Upper lobe of left lung (tissue), 6 donors: ENCODE data around the gene STARD4. TPM values are rescaled to one million over a fixed set of nuclear protein-coding genes. Genes with fewer than 3 reads are reported as not detected.
A peak's percentile ranks its signal among the peaks of the same experiment; 100 is the strongest.

ENCODE experiments used
- ATAC-seq, 2 donors: fragments of 200-7000 bp; cut with Tn5 transposase; one replicate each; pipeline ENCODE4 v1.9.1; 2022; ENCODE audit warnings: mild to moderate bottlenecking in 2 of 2, moderate library complexity in 2 of 2; ENCODE audit not compliant: low FRiP score in 2 of 2
- DNase-seq, 2 donors: peaks; one replicate each; pipeline ENCODE4 v3.0.0-alpha.2; 2019 to 2020
- H3K27ac ChIP-seq, 4 donors: fragments of 200-600 bp; sonication (generic); one replicate each; pipeline ENCODE4 v1.5.1; 2016 to 2019
- H3K27me3 ChIP-seq, 4 donors: fragments of 200-600 bp; sonication (generic); one replicate each; pipeline ENCODE4 v1.5.1; 2017 to 2019
- H3K36me3 ChIP-seq, 4 donors: fragments of 200-600 bp; sonication (generic); one replicate each; pipeline ENCODE4 v1.5.1; 2016 to 2019
- H3K4me1 ChIP-seq, 4 donors: fragments of 200-600 bp; sonication (generic); one replicate each; pipeline ENCODE4 v1.5.1; 2018 to 2019
- H3K4me3 ChIP-seq, 4 donors: fragments of 200-600 bp; sonication (generic); one replicate each; pipeline ENCODE4 v1.5.1; 2017 to 2019; ENCODE audit warnings: mild to moderate bottlenecking in 2 of 4, moderate library complexity in 1 of 4
- H3K9me3 ChIP-seq, 4 donors: fragments of 200-600 bp; sonication (generic); one replicate each; pipeline ENCODE4 v1.5.1; 2018 to 2019
- EP300 ChIP-seq, 4 donors: sonication (generic); formaldehyde crosslinking; IDR thresholded peaks; one replicate each; pipeline ENCODE4 v1.5.1; 2017; ENCODE audit warnings: antibody characterized with exemption in 4 of 4, control low read depth in 2 of 4
- POLR2A ChIP-seq, 4 donors: fragments of 450-650 bp; IDR thresholded peaks; one replicate each; pipeline ENCODE4 v1.5.1; 2016 to 2017; ENCODE audit warnings: antibody characterized with exemption in 4 of 4, mild to moderate bottlenecking in 2 of 4
- POLR2AphosphoS5 ChIP-seq, 2 donors: sonication (generic); formaldehyde crosslinking; IDR thresholded peaks; one replicate each; pipeline ENCODE4 v1.5.1; 2017; ENCODE audit warnings: antibody characterized with exemption in 2 of 2
- WGBS, 2 donors: methylation state at CpG; one replicate each; pipeline ENCODE4 v1.1.5; 2017 to 2018; 5-methylcytosine and 5-hydroxymethylcytosine counted together
- total RNA-seq, 6 donors: library from RNA; depleted of rRNA in 4 of 6; stranded (reverse); fragments of >200 nt in 4 of 6; gene quantifications; one replicate each; pipeline versions ENCODE4 v1.1.0 to v1.2.1, GENCODE V29; 2016 to 2021
- TF ChIP-seq, protein P1 (sequence below), 6 experiments: fragments of 450-650 bp in 4 of 6; fragments of 200-600 bp in 2 of 6; sonication (generic) in 2 of 6; IDR thresholded peaks; one replicate each; pipeline ENCODE4 v1.5.1; 2016 to 2019; ENCODE audit warnings: antibody characterized with exemption in 6 of 6
- donor health status: DM: no; HTN: no; CAD: no; lungs with moderate emphysema.
- donor health status: DM: no; HTN: yes; CAD: no; lungs with severe emphysema.

STARD4 gene
- total RNA-seq, 6 donors from 2014 or later, result 23.0 to 71.5 (median 41.8) TPM

- Histone ChIP-seq H3K9me3 (no peaks in the 10 kb centered on the region), H3K36me3 (no peaks in the 10 kb centered on the region), H3K27me3 (no peaks in the 10 kb centered on the region), H3K27ac (no peak overlapping the region), H3K4me3 (no peak overlapping the region), H3K4me1 (peaks cover under 1 to 9% (median 4%) of the 10 kb centered on the region in 4 donors)
- WGBS, 2 donors, result 76 to 92% methylated on average over 1 of the region's 1 CpG
- no peak for DNase-seq
- no peak for TF ChIP-seq EP300 (IDR thresholded peaks at IDR 0.05)
- TF ChIP-seq POLR2A (IDR thresholded peaks at IDR 0.05), result no peak
- no peak for TF ChIP-seq POLR2AphosphoS5 (IDR thresholded peaks at IDR 0.05)
- TF ChIP-seq, protein P1, sequence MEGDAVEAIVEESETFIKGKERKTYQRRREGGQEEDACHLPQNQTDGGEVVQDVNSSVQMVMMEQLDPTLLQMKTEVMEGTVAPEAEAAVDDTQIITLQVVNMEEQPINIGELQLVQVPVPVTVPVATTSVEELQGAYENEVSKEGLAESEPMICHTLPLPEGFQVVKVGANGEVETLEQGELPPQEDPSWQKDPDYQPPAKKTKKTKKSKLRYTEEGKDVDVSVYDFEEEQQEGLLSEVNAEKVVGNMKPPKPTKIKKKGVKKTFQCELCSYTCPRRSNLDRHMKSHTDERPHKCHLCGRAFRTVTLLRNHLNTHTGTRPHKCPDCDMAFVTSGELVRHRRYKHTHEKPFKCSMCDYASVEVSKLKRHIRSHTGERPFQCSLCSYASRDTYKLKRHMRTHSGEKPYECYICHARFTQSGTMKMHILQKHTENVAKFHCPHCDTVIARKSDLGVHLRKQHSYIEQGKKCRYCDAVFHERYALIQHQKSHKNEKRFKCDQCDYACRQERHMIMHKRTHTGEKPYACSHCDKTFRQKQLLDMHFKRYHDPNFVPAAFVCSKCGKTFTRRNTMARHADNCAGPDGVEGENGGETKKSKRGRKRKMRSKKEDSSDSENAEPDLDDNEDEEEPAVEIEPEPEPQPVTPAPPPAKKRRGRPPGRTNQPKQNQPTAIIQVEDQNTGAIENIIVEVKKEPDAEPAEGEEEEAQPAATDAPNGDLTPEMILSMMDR (IDR thresholded peaks at IDR 0.05), result no peak
- no peak for ATAC-seq
These were observed 32.7 kb upstream of the STARD4 start for GRCh38 chr5:111545031-111545430.

DNA sequence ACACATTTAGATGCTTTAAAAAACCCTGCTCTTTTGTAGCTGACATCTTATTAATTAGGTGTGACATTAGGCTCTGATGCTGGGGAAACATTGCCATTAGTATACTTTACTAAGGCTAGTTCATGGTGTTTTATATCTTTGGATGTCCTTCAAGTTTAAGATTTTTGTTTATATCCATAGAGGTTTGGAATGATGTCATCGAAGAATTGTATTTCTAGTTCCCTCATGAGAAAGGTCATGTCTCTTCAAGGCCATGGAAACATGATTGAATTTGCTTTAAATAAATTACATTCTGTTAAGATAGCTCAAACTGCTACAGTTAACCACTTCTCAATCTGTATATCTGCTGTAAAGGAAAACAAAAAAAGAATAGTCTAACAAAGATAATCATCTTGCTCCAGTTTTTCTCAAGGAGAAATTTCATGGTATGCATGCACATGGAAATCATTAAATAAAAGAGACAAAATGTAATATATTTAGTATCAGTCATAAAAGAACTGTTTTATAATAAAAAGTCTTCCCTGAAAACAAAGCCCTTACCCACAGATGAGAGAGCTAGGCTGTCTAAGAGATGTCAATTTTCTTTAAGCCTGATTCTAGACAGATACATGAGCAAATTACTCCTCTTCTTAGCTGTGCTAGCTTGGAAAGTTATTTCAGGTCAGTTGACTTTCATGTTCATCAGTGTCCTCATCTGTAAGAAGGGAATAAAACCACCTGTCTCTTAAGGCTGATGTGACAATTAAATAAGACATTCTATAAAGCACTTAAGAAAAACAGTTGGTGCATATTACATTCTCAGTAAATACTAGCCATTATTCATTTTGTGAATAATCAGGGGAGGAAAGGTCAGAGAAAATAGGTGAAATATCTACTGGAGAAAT, 25.0 kb upstream of the STARD4 start:
- H3K36me3 ChIP-seq, result no peaks in the 10 kb centered on the region
- no peak overlapping the region for H3K4me3 ChIP-seq
- DNase-seq (no peak), ATAC-seq (no peak)
- peaks cover 0 to 11% (median 7%) of the 10 kb centered on the region in 4 donors for H3K4me1 ChIP-seq
- H3K9me3 ChIP-seq, result no peaks in the 10 kb centered on the region
- 67 to 70% methylated on average over 1 of the region's 1 CpG for WGBS, 2 donors
- TF ChIP-seq POLR2AphosphoS5 (IDR thresholded peaks at IDR 0.05) (no peak), EP300 (IDR thresholded peaks at IDR 0.05) (no peak)
- TF ChIP-seq, protein P1 (IDR thresholded peaks at IDR 0.05), result no peak
- no peak overlapping the region for H3K27ac ChIP-seq
- H3K27me3 ChIP-seq, result no peaks in the 10 kb centered on the region

- no peaks in the 10 kb centered on the region for H3K27me3 ChIP-seq
- H3K27ac ChIP-seq, result no peak overlapping the region
- H3K4me3 ChIP-seq, result no peak overlapping the region
- ATAC-seq (no peak), DNase-seq (no peak)
- no peaks in the 10 kb centered on the region for H3K36me3 ChIP-seq
- WGBS, 2 donors, result 76 to 95% methylated on average over 1 of the region's 1 CpG
- H3K4me1 ChIP-seq, result peaks cover 4 to 16% (median 13%) of the 10 kb centered on the region in 4 donors
- TF ChIP-seq POLR2A (IDR thresholded peaks at IDR 0.05), result no peak
- TF ChIP-seq POLR2AphosphoS5 (IDR thresholded peaks at IDR 0.05), result no peak
- TF ChIP-seq, protein P1 (IDR thresholded peaks at IDR 0.05), result no peak
- TF ChIP-seq EP300 (IDR thresholded peaks at IDR 0.05), result no peak
- H3K9me3 ChIP-seq, result no peaks in the 10 kb centered on the region
These were observed 23.7 kb upstream of the STARD4 start for GRCh38 chr5:111535879-111536549.

DNA sequence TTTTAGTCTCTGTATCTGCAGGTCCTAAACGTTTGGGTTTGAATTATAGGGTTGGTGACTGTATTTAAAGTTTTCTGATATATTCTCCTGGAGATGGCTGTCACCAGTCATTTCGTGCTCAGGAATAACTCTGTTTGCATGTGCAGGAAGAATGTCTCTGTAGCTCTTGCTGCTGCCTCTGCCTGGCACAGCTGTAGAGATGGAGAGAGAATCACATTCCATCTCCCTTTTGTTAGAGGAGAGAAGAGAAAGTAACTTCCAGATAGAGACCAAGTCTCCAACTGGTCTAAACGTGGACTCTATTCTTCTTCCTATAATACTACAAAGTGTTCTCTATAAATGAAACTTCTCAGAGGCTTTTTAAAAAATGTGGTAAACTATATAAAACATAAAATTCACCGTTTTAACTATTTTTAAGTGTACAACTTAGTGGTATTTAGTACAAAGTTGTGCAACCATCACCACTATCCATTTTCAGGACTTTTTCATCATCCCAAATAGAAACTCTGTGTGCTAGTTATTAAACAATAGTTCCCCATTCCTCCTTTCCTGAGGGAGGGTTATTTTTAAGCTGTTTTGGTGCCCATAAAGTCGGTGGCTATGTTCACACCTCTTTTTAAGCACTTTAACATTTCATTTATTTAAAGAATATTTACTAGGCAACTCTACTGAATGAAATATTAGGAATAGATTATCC, 20.7 kb upstream of the STARD4 start:
- H3K36me3 ChIP-seq, result no peaks in the 10 kb centered on the region
- DNase-seq (no peak), ATAC-seq (peak in 1 of 2 donors; percentile 22)
- no peak overlapping the region for H3K4me3 ChIP-seq
- peaks cover 11 to 23% (median 16%) of the 10 kb centered on the region in 4 donors for H3K4me1 ChIP-seq
- H3K27me3 ChIP-seq, result no peaks in the 10 kb centered on the region
- no peaks in the 10 kb centered on the region for H3K9me3 ChIP-seq
- peak overlapping the region in 1 of 4 donors; percentile 35 for H3K27ac ChIP-seq
- 39 to 47% methylated on average over 5 of the region's 5 CpGs for WGBS, 2 donors
- no peak for TF ChIP-seq EP300 (IDR thresholded peaks at IDR 0.05)
- no peak for TF ChIP-seq POLR2AphosphoS5 (IDR thresholded peaks at IDR 0.05)
- TF ChIP-seq, protein P1 (IDR thresholded peaks at IDR 0.05), result no peak
- no peak for TF ChIP-seq POLR2A (IDR thresholded peaks at IDR 0.05)
